ENCODE results near the gene ACTL10.

GRCh38 chr20:33654680-33655161 is 12.0 kb upstream of the ACTL10 start:
- no peak for TF ChIP-seq EZH2 (IDR thresholded peaks at IDR 0.05; ENCODE audit: low read depth)
- no peak for TF ChIP-seq CTCF (conservative IDR thresholded peaks at IDR 0.05)
